ENCODE measurements around the gene SDSL.

GRCh38 chr12:113477842-113478215 lies 55.6 kb downstream of the SDSL start:
- TF ChIP-seq, protein P1, sequence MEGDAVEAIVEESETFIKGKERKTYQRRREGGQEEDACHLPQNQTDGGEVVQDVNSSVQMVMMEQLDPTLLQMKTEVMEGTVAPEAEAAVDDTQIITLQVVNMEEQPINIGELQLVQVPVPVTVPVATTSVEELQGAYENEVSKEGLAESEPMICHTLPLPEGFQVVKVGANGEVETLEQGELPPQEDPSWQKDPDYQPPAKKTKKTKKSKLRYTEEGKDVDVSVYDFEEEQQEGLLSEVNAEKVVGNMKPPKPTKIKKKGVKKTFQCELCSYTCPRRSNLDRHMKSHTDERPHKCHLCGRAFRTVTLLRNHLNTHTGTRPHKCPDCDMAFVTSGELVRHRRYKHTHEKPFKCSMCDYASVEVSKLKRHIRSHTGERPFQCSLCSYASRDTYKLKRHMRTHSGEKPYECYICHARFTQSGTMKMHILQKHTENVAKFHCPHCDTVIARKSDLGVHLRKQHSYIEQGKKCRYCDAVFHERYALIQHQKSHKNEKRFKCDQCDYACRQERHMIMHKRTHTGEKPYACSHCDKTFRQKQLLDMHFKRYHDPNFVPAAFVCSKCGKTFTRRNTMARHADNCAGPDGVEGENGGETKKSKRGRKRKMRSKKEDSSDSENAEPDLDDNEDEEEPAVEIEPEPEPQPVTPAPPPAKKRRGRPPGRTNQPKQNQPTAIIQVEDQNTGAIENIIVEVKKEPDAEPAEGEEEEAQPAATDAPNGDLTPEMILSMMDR (IDR thresholded peaks at IDR 0.05; ENCODE audit: insufficient read depth, low read length, poor library complexity, severe bottlenecking), result no peak
- no peak for TF ChIP-seq EZH2phosphoT487 (conservative IDR thresholded peaks at IDR 0.05; ENCODE audit: low read length)

Data from SU-DHL-6 (cell line).